ENCODE measurements around the gene DEPP1.

Gene DEPP1

GRCh38 chr10:44993226-44993921, 14.8 kb upstream of the DEPP1 start:
- no peak for DNase-seq (ENCODE audit: low spot score)

- no peak for DNase-seq (ENCODE audit: low spot score)
Measured at GRCh38 chr10:44992732-44993225, 14.2 kb upstream of the DEPP1 start.

GRCh38 chr10:44992070-44992731, 13.6 kb upstream of the DEPP1 start:
- no peak for DNase-seq (ENCODE audit: low spot score)

GRCh38 chr10:44991571-44991970, 13.0 kb upstream of the DEPP1 start:
- DNase-seq (ENCODE audit: low spot score), result no peak

GRCh38 chr10:44990965-44991364, 12.4 kb upstream of the DEPP1 start:
- no peak for DNase-seq (ENCODE audit: low spot score)

- DNase-seq (ENCODE audit: low spot score), result no peak
Measured at GRCh38 chr10:44990302-44990655, 11.7 kb upstream of the DEPP1 start.

GRCh38 chr10:44989597-44990301, 11.1 kb upstream of the DEPP1 start:
- no peak for DNase-seq (ENCODE audit: low spot score)

- DNase-seq (ENCODE audit: low spot score), result no peak
Measured at GRCh38 chr10:44988957-44989585, 10.5 kb upstream of the DEPP1 start.

GRCh38 chr10:44986670-44987069, 8.1 kb upstream of the DEPP1 start:
- no peak for DNase-seq (ENCODE audit: low spot score)

GRCh38 chr10:44986179-44986578, 7.6 kb upstream of the DEPP1 start:
- DNase-seq (ENCODE audit: low spot score), result no peak

- DNase-seq (ENCODE audit: low spot score), result no peak
Measured at GRCh38 chr10:44985175-44985681, 6.6 kb upstream of the DEPP1 start.

- DNase-seq (ENCODE audit: low spot score), result no peak
Measured at GRCh38 chr10:44984671-44985101, 6.1 kb upstream of the DEPP1 start.

- DNase-seq (ENCODE audit: low spot score), result no peak
Measured at GRCh38 chr10:44983895-44984278, 5.3 kb upstream of the DEPP1 start.

- no peak for DNase-seq (ENCODE audit: low spot score)
Measured at GRCh38 chr10:44983066-44983894, 4.7 kb upstream of the DEPP1 start.

- no peak for DNase-seq (ENCODE audit: low spot score)
Measured at GRCh38 chr10:44982496-44982895, 3.9 kb upstream of the DEPP1 start.

- no peak for DNase-seq (ENCODE audit: low spot score)
Measured at GRCh38 chr10:44982114-44982460, 3.5 kb upstream of the DEPP1 start.

GRCh38 chr10:44981172-44982113, 2.8 kb upstream of the DEPP1 start:
- no peak for DNase-seq (ENCODE audit: low spot score)

GRCh38 chr10:44980309-44981171, 1.9 kb upstream of the DEPP1 start:
- DNase-seq (ENCODE audit: low spot score), result no peak
